Keratinocyte (primary cell): Measurements from ENCODE around the gene DISP2. TPM values are rescaled to one million over a fixed set of nuclear protein-coding genes. Genes with fewer than 3 reads are reported as not detected.

ENCODE experiments used
- DNase-seq: peaks from one replicate; pipeline ENCODE4 v3.0.0-alpha.2; 2011; ENCODE audit warnings: low read depth, missing footprints, low spot score
- FAIRE-seq: peaks from 2 replicates; lab custom pipeline; 2011; peaks lifted over from hg19 to GRCh38; lab: Jason Lieb, UNC
- H2AFZ ChIP-seq: 2 replicates; pipeline ENCODE4 v1.6.0; 2012; ENCODE audit warnings: low read length, control low read depth, inconsistent platforms; ENCODE audit not compliant: control insufficient read depth
- H3K27ac ChIP-seq: 2 replicates; pipeline ENCODE4 v1.5.1; 2011; ENCODE audit warnings: low read length; ENCODE audit not compliant: control insufficient read depth, insufficient read depth
- H3K27me3 ChIP-seq: 3 replicates; pipeline ENCODE4 v1.6.0; 2011; ENCODE audit warnings: low read length; ENCODE audit not compliant: control insufficient read depth, insufficient read depth; ENCODE audit errors: extremely low read depth
- H3K36me3 ChIP-seq, 2 experiments: 2 replicates in 1 of 2; 3 replicates in 1 of 2; pipeline ENCODE4 v1.5.1; 2011; ENCODE audit warnings: low read length in 2 of 2, mild to moderate bottlenecking in 1 of 2; ENCODE audit not compliant: control insufficient read depth in 2 of 2, insufficient read depth in 2 of 2; ENCODE audit errors: extremely low read depth in 1 of 2
- H3K4me1 ChIP-seq: 3 replicates; pipeline ENCODE4 v1.5.1; 2011; ENCODE audit warnings: low read length; ENCODE audit not compliant: control insufficient read depth, insufficient read depth; ENCODE audit errors: extremely low read depth
- H3K4me2 ChIP-seq: 3 replicates; pipeline ENCODE4 v1.6.0; 2011; ENCODE audit warnings: low read depth, low read length; ENCODE audit not compliant: control insufficient read depth, insufficient read depth; ENCODE audit errors: extremely low read depth
- H3K4me3 ChIP-seq, 3 experiments: fragments of 200-600 bp in 1 of 3; sonication (generic) in 1 of 3; 2 replicates in 2 of 3; 3 replicates in 1 of 3; pipeline ENCODE4 v1.5.1; 2011 to 2016; ENCODE audit warnings: low read length in 3 of 3, mild to moderate bottlenecking in 3 of 3, control low read depth in 2 of 3, inconsistent platforms in 1 of 3, low read depth in 1 of 3, mixed read lengths in 1 of 3, mixed run types in 1 of 3, moderate library complexity in 1 of 3; ENCODE audit not compliant: control insufficient read depth in 2 of 3, insufficient read depth in 2 of 3; ENCODE audit errors: extremely low read depth in 1 of 3
- H3K79me2 ChIP-seq: 2 replicates; pipeline ENCODE4 v1.6.0; 2012; ENCODE audit warnings: low read length; ENCODE audit not compliant: control insufficient read depth, insufficient read depth
- H3K9ac ChIP-seq: 3 replicates; pipeline ENCODE4 v1.6.0; 2011; ENCODE audit warnings: low read length; ENCODE audit not compliant: control insufficient read depth, insufficient read depth; ENCODE audit errors: extremely low read depth
- H3K9me1 ChIP-seq: 3 replicates; pipeline ENCODE4 v1.6.0; 2011; ENCODE audit warnings: low read length; ENCODE audit not compliant: control insufficient read depth, insufficient read depth; ENCODE audit errors: extremely low read depth
- H3K9me3 ChIP-seq: 2 replicates; pipeline ENCODE4 v1.5.1; 2012; ENCODE audit warnings: low read depth, low read length; ENCODE audit not compliant: control insufficient read depth
- H4K20me1 ChIP-seq: 3 replicates; pipeline ENCODE4 v1.6.0; 2011; ENCODE audit warnings: low read length; ENCODE audit not compliant: control insufficient read depth, insufficient read depth; ENCODE audit errors: extremely low read depth
- CTCF ChIP-seq, 3 experiments: IDR thresholded peaks in 1 of 3; conservative IDR thresholded peaks in 1 of 3; optimal IDR thresholded peaks in 1 of 3; 2 replicates in 2 of 3; 3 replicates in 1 of 3; pipeline versions ENCODE3 to v1.5.1; 2011; ENCODE audit warnings: low read length in 3 of 3, mild to moderate bottlenecking in 3 of 3, moderate library complexity in 2 of 3, control low read depth in 1 of 3, inconsistent platforms in 1 of 3; ENCODE audit not compliant: insufficient read depth in 2 of 3; ENCODE audit errors: extremely low read depth in 1 of 3
- EZH2 ChIP-seq: IDR thresholded peaks from one replicate; pipeline ENCODE4 v1.6.1; 2012; ENCODE audit warnings: inconsistent platforms, mild to moderate bottlenecking, low read length, moderate library complexity
- dilution Hi-C: fragments of 300-500 bp; cut with MboI; formaldehyde crosslinking; loops from one replicate; pipeline ENCODE4 v1.7.0; 2020; ENCODE audit warnings: low sequenced_read_pairs; ENCODE audit not compliant: extremely low pct_ligation_motif_present
- polyA plus RNA-seq, 5 experiments: library from polyadenylated mRNA; depleted of rRNA in 3 of 5; stranded (reverse) in 3 of 5; stranded (forward) in 1 of 5; unstranded in 1 of 5; fragments of >200 nt; gene quantifications; 1 replicate in 1 of 5; 2 replicates in 3 of 5; 3 replicates in 1 of 5; pipeline versions ENCODE4 v1.2.1 to v1.2.3, GENCODE V29; 2011 to 2012; ENCODE audit warnings: missing spikeins in 2 of 5, low read depth in 1 of 5, low replicate concordance in 1 of 5

Gene DISP2
- polyA plus RNA-seq, 1 donor (not counting 4 experiments of a cell fraction or from before 2014, with no cell fraction given), result 0.12 TPM

- no peak for DNase-seq
These were observed 47.7 kb upstream of the DISP2 start for GRCh38 chr15:40310001-40310959.

GRCh38 chr15:40310993-40311392 is 47.0 kb upstream of the DISP2 start:
- dilution Hi-C loops, result no loop called here
- TF ChIP-seq EZH2 (no peak), CTCF (optimal IDR thresholded peaks at IDR 0.05 in 1 of 3, IDR thresholded peaks at IDR 0.05 in 1 of 3, conservative IDR thresholded peaks at IDR 0.05 in 1 of 3; ENCODE audit: extremely low read depth in 1 of 3, insufficient read depth in 2 of 3, low read length in 3 of 3) (no peak)
- peaks cover 21% of the 10 kb centered on the region for H3K27me3 ChIP-seq

More at GRCh38 chr15:40310001-40310959, 47.7 kb upstream of the DISP2 start:
- H3K4me3 ChIP-seq, result no peak overlapping the region
- no peaks in the 10 kb centered on the region for H3K9me1 ChIP-seq
- no peak overlapping the region for H2AFZ ChIP-seq
- no peaks in the 10 kb centered on the region for H3K36me3 ChIP-seq
- H3K9me3 ChIP-seq, result no peaks in the 10 kb centered on the region
- H3K27ac ChIP-seq, result no peak overlapping the region
- H3K4me1 ChIP-seq, result peaks cover 19% of the 10 kb centered on the region
- no peaks in the 10 kb centered on the region for H3K79me2 ChIP-seq
- peak; percentile 65 to 96 (median 73) for TF ChIP-seq CTCF (optimal IDR thresholded peaks at IDR 0.05 in 1 of 3, IDR thresholded peaks at IDR 0.05 in 1 of 3, conservative IDR thresholded peaks at IDR 0.05 in 1 of 3; ENCODE audit: extremely low read depth in 1 of 3, insufficient read depth in 2 of 3, low read length in 3 of 3)
- TF ChIP-seq EZH2, result no peak
- H3K27me3 ChIP-seq, result peaks cover 26% of the 10 kb centered on the region
- no peak for FAIRE-seq
- no peak overlapping the region for H3K4me2 ChIP-seq
- dilution Hi-C loops, result no loop called here
- H3K9ac ChIP-seq, result no peak overlapping the region
- H4K20me1 ChIP-seq, result peaks cover 4% of the 10 kb centered on the region

More at GRCh38 chr15:40310993-40311392, 47.0 kb upstream of the DISP2 start:
- no peak for DNase-seq
- H4K20me1 ChIP-seq, result peaks cover 4% of the 10 kb centered on the region
- no peak overlapping the region for H3K4me3 ChIP-seq
- FAIRE-seq, result no peak
- H3K9me1 ChIP-seq, result no peaks in the 10 kb centered on the region
- H3K9me3 ChIP-seq, result no peaks in the 10 kb centered on the region
- peaks cover 20% of the 10 kb centered on the region for H3K4me1 ChIP-seq
- H3K9ac ChIP-seq, result no peak overlapping the region
- no peak overlapping the region for H3K4me2 ChIP-seq
- no peak overlapping the region for H3K27ac ChIP-seq
- no peaks in the 10 kb centered on the region for H3K79me2 ChIP-seq
- H2AFZ ChIP-seq, result no peak overlapping the region
- H3K36me3 ChIP-seq, result no peaks in the 10 kb centered on the region
